ENCODE data around the gene SMPX. TPM values are rescaled to one million over a fixed set of nuclear protein-coding genes. Genes with fewer than 3 reads are reported as not detected.

The SMPX gene
- total RNA-seq, 1 experiment from 2014 or later: not detected

DNA sequence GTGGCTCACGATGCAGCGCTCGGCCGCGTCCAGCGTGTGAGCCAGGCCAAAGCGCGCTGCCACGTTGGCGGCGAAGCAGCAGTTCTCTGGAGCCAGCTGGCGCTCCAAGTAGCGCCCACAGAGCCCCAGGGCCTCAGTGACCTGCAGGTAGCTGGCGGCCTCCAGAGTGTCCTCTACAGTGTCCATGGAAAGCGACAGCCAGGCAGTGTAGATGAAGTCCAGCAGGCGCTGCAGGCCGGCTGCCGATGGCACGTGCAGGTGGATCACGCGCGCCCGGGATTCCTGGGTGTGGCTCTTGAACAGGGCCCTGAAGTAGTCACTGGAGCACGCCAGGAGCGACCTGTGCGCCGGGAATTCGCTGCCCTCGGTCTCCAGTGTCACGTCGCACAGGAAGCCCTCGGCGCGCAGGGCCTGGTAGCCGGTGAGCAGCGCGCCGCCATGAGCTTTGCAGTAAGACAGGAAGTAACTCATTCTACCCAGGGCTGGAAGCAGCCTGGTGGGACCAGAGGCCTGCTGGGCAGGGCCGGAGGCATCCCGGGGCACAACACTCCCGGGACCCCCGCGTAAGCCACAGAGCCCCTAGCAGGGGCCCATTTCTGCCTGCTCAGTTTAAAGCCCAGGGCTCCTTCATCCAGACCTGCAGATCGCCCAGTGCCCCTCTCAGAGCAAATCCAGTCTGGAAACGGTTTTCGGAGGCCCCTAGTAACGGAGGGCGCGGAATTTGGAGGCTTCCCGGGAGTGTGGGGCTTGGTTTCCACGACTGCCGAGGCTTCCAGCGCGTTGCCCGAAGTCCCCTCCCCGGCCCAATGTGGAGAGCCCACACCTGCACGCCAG lies 100.4 kb downstream of the SMPX start:
- no peak for DNase-seq (ENCODE audit: low read depth)

DNA sequence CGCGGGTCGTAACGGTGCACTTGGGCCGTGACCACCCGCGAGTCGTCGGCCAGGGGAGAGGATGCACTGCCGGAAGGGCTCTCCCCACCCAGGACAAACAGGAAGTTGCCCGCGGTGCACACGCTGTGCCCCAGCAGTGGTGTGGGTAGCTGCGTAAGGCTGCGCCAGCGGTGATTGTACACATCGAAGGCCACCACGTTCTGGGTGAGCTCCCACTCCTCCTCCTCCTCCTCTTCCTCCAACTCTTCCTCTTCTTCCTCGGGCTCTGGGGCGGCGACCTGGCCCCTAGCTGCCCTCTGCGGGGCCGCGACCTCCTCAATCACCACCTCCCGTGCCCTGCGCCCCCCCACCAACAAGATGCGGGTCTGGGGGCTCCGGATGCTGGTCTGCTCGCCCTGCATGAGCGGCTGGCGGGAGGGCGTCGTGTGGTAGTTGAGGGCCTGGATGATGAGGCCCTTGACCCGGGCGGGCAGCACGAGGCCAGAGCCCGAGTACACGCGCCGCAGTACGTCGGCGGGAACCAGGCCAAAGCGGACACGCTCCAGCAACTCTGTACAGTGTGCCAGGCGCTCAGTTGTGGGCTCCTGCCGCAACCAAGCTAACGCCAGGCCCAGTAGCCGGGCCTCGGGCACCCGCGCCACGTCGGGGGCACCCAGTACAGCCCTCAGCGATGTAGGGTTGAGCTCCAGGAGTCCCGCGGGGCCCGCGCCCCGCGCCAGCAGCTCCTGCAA lies 101.2 kb downstream of the SMPX start:
- no peak for DNase-seq (ENCODE audit: low read depth)

Other genes starting within 250 kb of the SMPX start
- gene KLHL34, start 99.8 kb downstream of the SMPX start, total RNA-seq (2014; rRNA removed; shearing (Covaris generic)): not detected in 2 replicates
- 5.2 and 5.5 TPM in 2 replicates for gene MBTPS2, start 81.5 kb upstream of the SMPX start, total RNA-seq (2014; rRNA removed; shearing (Covaris generic))
- gene YY2, start 97.9 kb upstream of the SMPX start, total RNA-seq (2014; rRNA removed; shearing (Covaris generic)): 0.03 and 0.11 TPM in 2 replicates
- 344 and 384 TPM in 2 replicates for gene SMS, start 182.6 kb upstream of the SMPX start, total RNA-seq (2014; rRNA removed; shearing (Covaris generic))

Data from Daoy (cell line).